Prostate gland (tissue), 2 donors: Measurements from ENCODE around the gene ZNF134. TPM values are rescaled to one million over a fixed set of nuclear protein-coding genes. Genes with fewer than 3 reads are reported as not detected.

Experiments
- DNase-seq: peaks from one replicate; pipeline ENCODE4 v3.0.0-alpha.2; 2019; ENCODE audit warnings: low spot score
- H3K27ac ChIP-seq, 2 donors: fragments of 200-600 bp; sonication (generic); 2 replicates each; pipeline ENCODE4 v1.5.1; 2017 to 2019
- H3K27me3 ChIP-seq: fragments of 200-600 bp; sonication (generic); replicated peaks from 2 replicates; pipeline ENCODE4 v1.5.1; 2019; ENCODE audit not compliant: insufficient read depth
- H3K36me3 ChIP-seq, 2 donors: fragments of 200-600 bp; sonication (generic); 1 replicate in 1 of 2; 2 replicates in 1 of 2; pipeline versions ENCODE4 v1.5.1 to v1.8.1; 2017 to 2019
- H3K4me1 ChIP-seq: fragments of 200-600 bp; sonication (generic); replicated peaks from 2 replicates; pipeline ENCODE4 v1.5.1; 2019
- H3K4me3 ChIP-seq, 2 donors: fragments of 200-600 bp; sonication (generic); 2 replicates each; pipeline ENCODE4 v1.5.1; 2017 to 2019
- H3K9me3 ChIP-seq: fragments of 200-600 bp; sonication (generic); 2 replicates; pipeline ENCODE4 v1.5.1; 2017
- POLR2A ChIP-seq: fragments of 450-650 bp; IDR thresholded peaks from one replicate; pipeline ENCODE4 v1.6.1; 2016; ENCODE audit warnings: antibody characterized with exemption, mild to moderate bottlenecking
- POLR2AphosphoS5 ChIP-seq: sonication (generic); formaldehyde crosslinking; IDR thresholded peaks from one replicate; pipeline ENCODE4 v1.6.1; 2017; ENCODE audit warnings: antibody characterized with exemption
- WGBS: methylation state at CpG from one replicate; pipeline ENCODE4 v1.1.5; 2018; 5-methylcytosine and 5-hydroxymethylcytosine counted together
- intact Hi-C: fragments of 100-400 bp; cut with DNase I; formaldehyde crosslinking; loops from one replicate; pipeline ENCODE4 v1.14.2; 2022
- total RNA-seq, 2 donors: library from RNA; depleted of rRNA; stranded (reverse); fragments of >200 nt; gene quantifications; one replicate each; pipeline ENCODE4 v1.1.0, GENCODE V29; 2016
- TF ChIP-seq, protein P1 (sequence below), 4 experiments: fragments of 200-600 bp in 2 of 4; fragments of 450-650 bp in 2 of 4; sonication (generic) in 2 of 4; IDR thresholded peaks; 1 replicate in 3 of 4; 2 replicates in 1 of 4; pipeline ENCODE4 v1.5.1; 2016 to 2019; ENCODE audit warnings: antibody characterized with exemption in 4 of 4, mild to moderate bottlenecking in 2 of 4, moderate library complexity in 2 of 4

The ZNF134 gene
- total RNA-seq, 2 donors from 2014 or later: 18.3 to 25.8 TPM

DNA sequence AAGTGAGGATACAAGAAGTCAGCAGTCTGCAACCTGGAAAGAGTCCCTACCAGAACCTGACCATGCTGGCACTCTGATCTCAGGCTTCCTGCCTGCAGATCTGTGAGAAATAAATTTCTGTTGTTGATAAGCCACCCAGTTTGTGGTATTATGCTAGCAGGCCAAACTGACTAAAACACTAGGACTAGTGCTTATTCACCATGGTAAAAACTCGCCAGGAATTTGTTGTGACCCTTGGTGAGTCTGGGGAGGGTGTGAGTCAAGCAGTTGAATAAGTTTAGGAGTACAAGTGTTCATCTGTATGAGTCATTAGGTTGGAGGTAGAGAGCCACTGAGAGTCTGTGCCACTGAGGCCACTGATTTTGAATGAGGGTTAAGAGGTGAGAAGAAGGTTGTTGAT is 26.5 kb upstream of the ZNF134 start:
- H3K27me3 ChIP-seq: no peaks in the 10 kb centered on the region
- H3K9me3 ChIP-seq: peaks cover 3% of the 10 kb centered on the region
- DNase-seq: no peak
- WGBS: 100% methylated on average over 1 of the region's 1 CpG
- H3K4me1 ChIP-seq: no peaks in the 10 kb centered on the region
- intact Hi-C loops: no loop called here
- no peak overlapping the region for H3K4me3 ChIP-seq
- TF ChIP-seq, protein P1, sequence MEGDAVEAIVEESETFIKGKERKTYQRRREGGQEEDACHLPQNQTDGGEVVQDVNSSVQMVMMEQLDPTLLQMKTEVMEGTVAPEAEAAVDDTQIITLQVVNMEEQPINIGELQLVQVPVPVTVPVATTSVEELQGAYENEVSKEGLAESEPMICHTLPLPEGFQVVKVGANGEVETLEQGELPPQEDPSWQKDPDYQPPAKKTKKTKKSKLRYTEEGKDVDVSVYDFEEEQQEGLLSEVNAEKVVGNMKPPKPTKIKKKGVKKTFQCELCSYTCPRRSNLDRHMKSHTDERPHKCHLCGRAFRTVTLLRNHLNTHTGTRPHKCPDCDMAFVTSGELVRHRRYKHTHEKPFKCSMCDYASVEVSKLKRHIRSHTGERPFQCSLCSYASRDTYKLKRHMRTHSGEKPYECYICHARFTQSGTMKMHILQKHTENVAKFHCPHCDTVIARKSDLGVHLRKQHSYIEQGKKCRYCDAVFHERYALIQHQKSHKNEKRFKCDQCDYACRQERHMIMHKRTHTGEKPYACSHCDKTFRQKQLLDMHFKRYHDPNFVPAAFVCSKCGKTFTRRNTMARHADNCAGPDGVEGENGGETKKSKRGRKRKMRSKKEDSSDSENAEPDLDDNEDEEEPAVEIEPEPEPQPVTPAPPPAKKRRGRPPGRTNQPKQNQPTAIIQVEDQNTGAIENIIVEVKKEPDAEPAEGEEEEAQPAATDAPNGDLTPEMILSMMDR (IDR thresholded peaks at IDR 0.05): no peak
- no peak for TF ChIP-seq POLR2A
- no peak for TF ChIP-seq POLR2AphosphoS5
- peaks cover 5 to 22% of the 10 kb centered on the region in 2 donors for H3K36me3 ChIP-seq
- no peak overlapping the region for H3K27ac ChIP-seq

DNA sequence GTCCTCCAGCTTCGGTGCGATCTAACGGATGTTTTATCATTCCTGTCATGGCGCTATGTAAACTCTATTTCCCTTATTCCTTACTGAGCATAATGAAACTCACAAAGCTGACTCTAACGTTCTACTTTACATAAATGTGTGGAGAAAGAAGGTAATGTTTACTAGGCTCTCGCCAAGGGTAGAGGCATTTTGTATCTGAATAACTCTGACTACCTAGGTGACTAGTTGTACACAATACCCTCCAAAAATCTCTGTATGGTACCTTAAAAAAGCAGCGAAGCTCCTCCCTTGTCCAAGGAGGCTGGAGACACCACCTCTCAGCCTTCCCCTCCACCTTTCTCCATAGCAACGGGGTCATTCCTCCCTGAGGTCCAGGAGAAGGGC is 14.7 kb upstream of the ZNF134 start:
- Histone ChIP-seq H3K27ac (no peak overlapping the region), H3K9me3 (no peaks in the 10 kb centered on the region)
- WGBS: 55% methylated on average over 8 of the region's 8 CpGs

DNA sequence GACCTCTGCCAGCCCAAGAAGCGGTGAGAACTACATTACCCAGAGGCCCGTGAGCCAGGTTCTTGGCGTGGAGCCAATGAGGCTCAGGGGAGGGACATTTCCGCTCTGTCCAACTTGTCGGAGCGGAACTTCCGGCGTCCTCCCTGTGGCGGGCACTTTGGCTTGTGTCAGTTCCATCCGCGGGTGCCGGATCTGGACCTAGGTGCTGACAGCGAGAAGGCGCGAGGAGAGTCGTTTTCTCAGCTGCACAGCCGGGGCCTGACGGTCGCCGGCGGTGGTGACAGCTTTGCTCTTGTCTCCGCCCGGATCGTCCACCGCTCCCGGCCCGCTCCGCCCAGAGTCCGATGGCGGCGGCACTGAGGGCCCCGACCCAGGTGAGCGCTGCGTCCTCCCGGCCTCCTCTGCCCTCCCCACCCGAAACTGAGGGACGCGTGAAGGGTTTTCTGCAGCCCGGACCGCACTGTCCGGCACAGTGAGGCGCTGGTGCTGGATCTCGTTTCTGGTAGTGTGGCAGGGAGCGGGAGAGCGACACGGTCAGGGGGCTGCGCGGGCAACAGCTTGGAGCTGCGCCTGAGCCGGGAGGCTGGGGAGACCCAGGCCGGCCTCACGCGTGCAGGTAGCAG is 14.2 kb upstream of the ZNF134 start, which contains the start of gene ZNF530:
TSS of gene ZNF530 (plus strand) at position 125 of the 623 bp plus-strand sequence. CDS start 4,461 bp downstream, outside the sequence.
- Histone ChIP-seq H3K4me1 (peaks cover 5% of the 10 kb centered on the region), H3K36me3 (no peaks in the 10 kb centered on the region), H3K4me3 (peak within 1 kb of the TSS; percentile 59 to 75), H3K9me3 (no peaks in the 10 kb centered on the region), H3K27me3 (no peaks in the 10 kb centered on the region), H3K27ac (no peak within 1 kb of the TSS)
- TF ChIP-seq POLR2A (peak; percentile 11), POLR2AphosphoS5 (peak; percentile 96)
- TF ChIP-seq, protein P1 (IDR thresholded peaks at IDR 0.05): no peak
- DNase-seq: peak; percentile 93
- intact Hi-C loops: no loop called here
- under 1% methylated on average over 49 of the region's 53 CpGs for WGBS

More for the DNA sequence above, 14.7 kb upstream of the ZNF134 start:
- no peak for DNase-seq
- Histone ChIP-seq H3K4me1 (peaks cover 5% of the 10 kb centered on the region), H3K36me3 (no peaks in the 10 kb centered on the region), H3K4me3 (peak overlapping the region; percentile 59 to 75), H3K27me3 (no peaks in the 10 kb centered on the region)
- intact Hi-C loops: no loop called here
- TF ChIP-seq POLR2AphosphoS5: no peak
- no peak for TF ChIP-seq POLR2A
- TF ChIP-seq, protein P1 (IDR thresholded peaks at IDR 0.05): no peak

DNA sequence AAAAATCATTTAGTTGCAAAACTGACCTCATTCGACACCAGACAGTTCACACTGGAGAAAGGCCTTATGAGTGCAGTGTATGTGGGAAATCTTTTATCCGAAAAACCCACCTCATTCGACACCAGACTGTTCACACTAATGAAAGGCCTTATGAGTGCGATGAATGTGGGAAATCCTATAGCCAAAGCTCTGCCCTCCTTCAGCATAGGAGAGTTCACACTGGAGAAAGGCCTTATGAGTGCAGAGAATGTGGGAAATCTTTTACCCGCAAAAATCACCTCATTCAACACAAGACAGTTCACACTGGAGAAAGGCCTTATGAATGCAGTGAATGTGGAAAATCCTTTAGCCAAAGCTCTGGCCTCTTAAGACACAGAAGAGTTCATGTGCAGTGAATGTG is 7.1 kb upstream of the ZNF134 start:
- no peaks in the 10 kb centered on the region for H3K27me3 ChIP-seq
- no peaks in the 10 kb centered on the region for H3K9me3 ChIP-seq
- H3K4me3 ChIP-seq: no peak overlapping the region
- no peak for DNase-seq
- 98% methylated on average over 5 of the region's 5 CpGs for WGBS
- H3K4me1 ChIP-seq: no peaks in the 10 kb centered on the region
- H3K36me3 ChIP-seq: peaks cover 0 to 10% of the 10 kb centered on the region in 2 donors
- intact Hi-C loops: no loop called here
- no peak overlapping the region for H3K27ac ChIP-seq
- TF ChIP-seq POLR2A (no peak), POLR2AphosphoS5 (no peak)
- TF ChIP-seq, protein P1 (IDR thresholded peaks at IDR 0.05): no peak

DNA sequence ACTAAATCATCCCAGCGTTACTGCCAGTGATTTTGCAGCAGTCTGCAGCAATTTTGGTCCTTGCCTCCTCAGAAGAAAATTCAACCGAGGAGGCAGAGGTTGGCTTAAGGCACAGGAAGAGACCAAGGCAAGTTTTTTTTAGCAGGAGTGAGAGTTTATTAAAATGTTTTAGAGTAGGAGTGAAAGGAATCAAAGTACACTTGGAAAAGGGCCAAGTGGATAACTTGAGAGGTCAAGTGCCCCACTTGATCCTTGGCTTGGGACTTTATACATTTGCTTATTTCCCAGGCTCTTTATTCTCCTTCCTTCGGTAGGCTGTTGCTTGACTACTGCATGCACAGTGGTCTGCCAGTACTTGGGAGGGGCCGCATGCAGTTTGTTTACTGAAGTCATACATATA is 2.9 kb upstream of the ZNF134 start:
- H3K27ac ChIP-seq: no peak overlapping the region

More for the DNA sequence above, 2.9 kb upstream of the ZNF134 start:
- intact Hi-C loops: no loop called here
- H3K27me3 ChIP-seq: no peaks in the 10 kb centered on the region
- no peak for TF ChIP-seq POLR2AphosphoS5
- TF ChIP-seq, protein P1 (IDR thresholded peaks at IDR 0.05): no peak
- TF ChIP-seq POLR2A: no peak
- no peak overlapping the region for H3K4me3 ChIP-seq
- 94% methylated on average over 4 of the region's 4 CpGs for WGBS
- no peaks in the 10 kb centered on the region for H3K4me1 ChIP-seq
- no peaks in the 10 kb centered on the region for H3K9me3 ChIP-seq
- peaks cover 0 to 4% of the 10 kb centered on the region in 2 donors for H3K36me3 ChIP-seq
- no peak for DNase-seq
